Ovary (tissue), 9 donors: Measurements from ENCODE around the gene TULP4. TPM values are rescaled to one million over a fixed set of nuclear protein-coding genes. Genes with fewer than 3 reads are reported as not detected.

ENCODE experiments used
- DNase-seq, 5 donors: peaks; one replicate each; pipeline ENCODE4 v3.0.0-alpha.2; 2019 to 2020
- H3K27ac ChIP-seq, 2 donors: fragments of 200-600 bp; one replicate each; pipeline versions ENCODE4 v1.5.1 to v1.8.0; 2019 to 2022
- H3K27me3 ChIP-seq: fragments of 200-600 bp; one replicate; pipeline ENCODE4 v1.8.0; 2022
- H3K36me3 ChIP-seq: fragments of 200-600 bp; sonication (generic); one replicate; pipeline ENCODE4 v1.5.1; 2019
- H3K4me1 ChIP-seq: one replicate; pipeline ENCODE4 v1.8.1; 2013; ENCODE audit warnings: mild to moderate bottlenecking, moderate library complexity; ENCODE audit not compliant: insufficient read depth
- H3K4me3 ChIP-seq: fragments of 200-600 bp; sonication (generic); one replicate; pipeline ENCODE4 v1.5.1; 2017
- H3K9me3 ChIP-seq, 2 donors: fragments of 200-600 bp in 1 of 2; sonication (generic) in 1 of 2; one replicate each; pipeline versions ENCODE4 v1.5.1 to v1.8.1; 2013 to 2019; ENCODE audit warnings: mild to moderate bottlenecking in 1 of 2, moderate library complexity in 1 of 2
- EP300 ChIP-seq: sonication (generic); formaldehyde crosslinking; IDR thresholded peaks from one replicate; pipeline ENCODE4 v1.6.1; 2017; ENCODE audit warnings: antibody characterized with exemption
- POLR2A ChIP-seq: fragments of 450-650 bp; IDR thresholded peaks from one replicate; pipeline ENCODE4 v1.6.1; 2017; ENCODE audit warnings: antibody characterized with exemption, mild to moderate bottlenecking, moderate library complexity
- WGBS, 3 donors: extraction: QIAGEN DNeasy Blood & Tissue Kit in 1 of 3; methylation state at CpG; one replicate each; pipeline versions ENCODE4 v1.1.5 to v1.1.7; 2013 to 2017; 5-methylcytosine and 5-hydroxymethylcytosine counted together
- intact Hi-C, 4 donors: fragments of 100-400 bp; cut with DNase I; formaldehyde crosslinking; loops; one replicate each; pipeline versions ENCODE4 v1.11.0 to v1.15.1; 2022 to 2023
- polyA plus RNA-seq, 2 donors: library from polyadenylated mRNA; stranded (reverse); fragments of 200-250 nt in 1 of 2; fragments of 350-450 nt in 1 of 2; fragmentation: Illumina TruSeq in 1 of 2; extraction: RNeasy Lipid Tissue Mini Kit (QIAGEN cat#74804) in 1 of 2; gene quantifications; one replicate each; pipeline ENCODE4 v1.2.3, GENCODE V29; 2013 to 2014
- total RNA-seq, 7 donors: library from RNA; depleted of rRNA in 2 of 7; stranded (reverse); fragments of >200 nt in 2 of 7; fragmentation: NEBNext Ultra II Directional in 3 of 7; extraction: Animal tissue kit (Norgen Biotek cat#: 25700) in 3 of 7; gene quantifications; one replicate each; pipeline versions ENCODE4 v1.1.0 to v1.2.4, GENCODE V29; 2016 to 2023
- TF ChIP-seq, protein P1 (sequence below), 3 donors: fragments of 450-650 bp in 2 of 3; fragments of 200-600 bp in 1 of 3; IDR thresholded peaks; one replicate each; pipeline versions ENCODE4 v1.5.1 to v1.8.0; 2016 to 2022; ENCODE audit warnings: antibody characterized with exemption in 3 of 3, mild to moderate bottlenecking in 1 of 3
- donor health status: DM: no; HTN: no; CAD: no; lungs with moderate emphysema.
- donor health status: DM: no; HTN: no; CAD: no.
- donor health status: Bipolar disorder and iron deficiency.
- donor health status: DM: yes; HTN: yes; CAD: no.
- donor health status: DM: no; HTN: no; CAD: no.
- donor health status: DM: yes; HTN: yes; CAD: no.

TULP4 gene
- total and polyA plus RNA-seq, 9 donors: 7.5 to 152 (median 92.6) TPM

GRCh38 chr6:158311193-158311592 lies 1.1 kb upstream of the TULP4 start:
- Histone ChIP-seq H3K4me3 (no peak overlapping the region), H3K4me1 (no peaks in the 10 kb centered on the region), H3K9me3 (no peaks in the 10 kb centered on the region), H3K36me3 (no peaks in the 10 kb centered on the region), H3K27me3 (no peaks in the 10 kb centered on the region), H3K27ac (no peak overlapping the region)
- intact Hi-C loops: no loop called here
- no peak for DNase-seq
- TF ChIP-seq EP300 (no peak), POLR2A (no peak)
- TF ChIP-seq, protein P1, sequence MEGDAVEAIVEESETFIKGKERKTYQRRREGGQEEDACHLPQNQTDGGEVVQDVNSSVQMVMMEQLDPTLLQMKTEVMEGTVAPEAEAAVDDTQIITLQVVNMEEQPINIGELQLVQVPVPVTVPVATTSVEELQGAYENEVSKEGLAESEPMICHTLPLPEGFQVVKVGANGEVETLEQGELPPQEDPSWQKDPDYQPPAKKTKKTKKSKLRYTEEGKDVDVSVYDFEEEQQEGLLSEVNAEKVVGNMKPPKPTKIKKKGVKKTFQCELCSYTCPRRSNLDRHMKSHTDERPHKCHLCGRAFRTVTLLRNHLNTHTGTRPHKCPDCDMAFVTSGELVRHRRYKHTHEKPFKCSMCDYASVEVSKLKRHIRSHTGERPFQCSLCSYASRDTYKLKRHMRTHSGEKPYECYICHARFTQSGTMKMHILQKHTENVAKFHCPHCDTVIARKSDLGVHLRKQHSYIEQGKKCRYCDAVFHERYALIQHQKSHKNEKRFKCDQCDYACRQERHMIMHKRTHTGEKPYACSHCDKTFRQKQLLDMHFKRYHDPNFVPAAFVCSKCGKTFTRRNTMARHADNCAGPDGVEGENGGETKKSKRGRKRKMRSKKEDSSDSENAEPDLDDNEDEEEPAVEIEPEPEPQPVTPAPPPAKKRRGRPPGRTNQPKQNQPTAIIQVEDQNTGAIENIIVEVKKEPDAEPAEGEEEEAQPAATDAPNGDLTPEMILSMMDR (IDR thresholded peaks at IDR 0.05): no peak
- WGBS, 3 donors: 61 to 65% (median 62%) methylated on average over 8 of the region's 8 CpGs

GRCh38 chr6:158311626-158312025 lies 639 bp upstream of the TULP4 start:
- no peak for TF ChIP-seq EP300
- no peak for TF ChIP-seq POLR2A
- TF ChIP-seq, protein P1 (IDR thresholded peaks at IDR 0.05): no peak
- H3K27me3 ChIP-seq: no peaks in the 10 kb centered on the region
- WGBS, 3 donors: 74 to 77% (median 77%) methylated on average over 4 of the region's 4 CpGs

DNA sequence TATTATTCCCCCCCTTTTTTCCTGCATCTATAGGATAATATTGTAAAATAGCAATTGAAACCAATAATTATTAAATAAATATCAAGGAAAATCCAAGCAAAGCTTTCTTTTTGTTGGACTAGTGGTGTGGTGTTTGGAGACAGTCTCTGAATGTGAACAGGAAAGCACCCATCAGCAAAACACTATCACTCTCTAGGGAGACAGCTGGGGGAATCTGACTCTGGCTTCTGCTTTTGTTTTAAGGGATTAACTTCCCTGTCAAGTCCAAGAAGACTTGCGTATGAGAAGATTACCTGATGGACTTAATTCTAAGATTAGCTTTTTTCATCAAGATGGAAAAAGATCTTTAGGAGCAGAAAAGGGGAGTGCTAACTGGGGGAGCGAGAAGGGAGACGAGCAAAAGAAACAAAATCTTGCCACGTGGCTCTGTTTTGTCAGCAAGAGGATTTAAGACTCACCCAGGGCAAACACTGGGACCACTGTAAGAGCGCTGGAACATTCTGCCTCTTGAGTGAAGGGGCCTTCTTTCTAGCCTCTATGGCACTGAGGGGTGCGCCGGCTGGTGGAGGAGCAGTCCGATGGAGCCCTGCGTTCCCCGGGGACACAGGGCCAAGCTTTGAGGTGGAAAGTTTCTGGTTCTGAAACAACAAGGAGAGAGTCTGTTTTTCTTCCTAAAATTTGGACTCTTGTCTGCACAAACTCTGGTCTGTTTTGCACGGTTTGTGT lies 570 bp downstream of the TULP4 start:
- 84 to 88% (median 87%) methylated on average over 11 of the region's 11 CpGs for WGBS, 3 donors
- H3K36me3 ChIP-seq: no peaks in the 10 kb centered on the region
- no peaks in the 10 kb centered on the region for H3K27me3 ChIP-seq
- no peaks in the 10 kb centered on the region for H3K4me1 ChIP-seq
- intact Hi-C loops: no loop called here
- DNase-seq: no peak
- H3K4me3 ChIP-seq: no peak overlapping the region
- H3K27ac ChIP-seq: no peak overlapping the region
- no peaks in the 10 kb centered on the region for H3K9me3 ChIP-seq
- TF ChIP-seq POLR2A: no peak
- TF ChIP-seq, protein P1 (IDR thresholded peaks at IDR 0.05): no peak
- no peak for TF ChIP-seq EP300

More at GRCh38 chr6:158311626-158312025, 639 bp upstream of the TULP4 start:
- Histone ChIP-seq H3K4me1 (no peaks in the 10 kb centered on the region), H3K27ac (no peak overlapping the region), H3K36me3 (no peaks in the 10 kb centered on the region), H3K9me3 (no peaks in the 10 kb centered on the region), H3K4me3 (no peak overlapping the region)
- no peak for DNase-seq
- intact Hi-C loops: no loop called here

- Histone ChIP-seq H3K4me1 (no peaks in the 10 kb centered on the region), H3K36me3 (no peaks in the 10 kb centered on the region), H3K27ac (no peak overlapping the region), H3K4me3 (no peak overlapping the region), H3K9me3 (no peaks in the 10 kb centered on the region), H3K27me3 (no peaks in the 10 kb centered on the region)
- no peak for DNase-seq
- TF ChIP-seq, protein P1 (IDR thresholded peaks at IDR 0.05): no peak
- TF ChIP-seq POLR2A: no peak
- TF ChIP-seq EP300: no peak
- intact Hi-C loops: no loop called here
- WGBS, 3 donors: 80 to 85% (median 83%) methylated on average over 9 of the region's 9 CpGs
Observed at GRCh38 chr6:158313989-158314388, 1.7 kb downstream of the TULP4 start.
